HG03039 (cell line): Measurements from ENCODE around the gene RNF166.

Experiments used
- ATAC-seq: cut with Tn5 transposase; IDR thresholded peaks from one replicate; pipeline ENCODE4 v1.9.1; 2021; ENCODE audit warnings: mild to moderate bottlenecking, moderate library complexity; ENCODE audit not compliant: unreplicated experiment

Gene RNF166

DNA sequence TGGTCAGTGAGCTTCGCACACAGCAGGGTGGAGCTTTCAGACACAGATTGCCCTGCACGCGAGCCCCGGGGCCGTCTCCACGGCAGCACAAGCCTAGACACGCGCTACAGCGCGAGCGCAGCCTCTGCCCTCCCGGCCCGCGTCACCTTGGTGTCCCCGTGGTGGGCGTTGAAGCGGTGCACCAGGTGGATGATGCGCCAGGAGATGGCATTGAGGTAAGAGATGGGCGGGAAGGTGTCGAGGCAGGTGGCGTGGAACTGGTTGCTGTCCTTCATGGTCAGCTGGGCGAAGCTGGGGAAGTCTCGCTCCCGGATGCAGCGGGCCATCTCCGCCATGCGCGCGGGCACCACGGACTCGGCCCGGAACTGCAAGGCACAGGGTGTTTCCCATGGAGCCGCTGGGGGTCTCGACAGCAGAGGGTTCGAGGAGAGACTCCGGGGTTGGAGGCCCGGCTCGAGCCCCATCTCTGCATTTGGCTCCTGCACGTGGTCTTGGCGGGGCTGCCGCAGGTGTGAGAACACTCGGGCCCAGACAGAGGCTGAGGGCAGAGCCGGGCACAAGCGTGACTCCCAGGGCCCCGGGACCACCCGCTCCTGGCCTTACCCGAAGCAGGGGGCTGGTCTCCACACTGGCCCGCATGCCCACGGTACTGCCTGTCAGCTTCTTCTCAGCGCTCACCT lies 51.0 kb downstream of the RNF166 start:
- no peak for ATAC-seq

DNA sequence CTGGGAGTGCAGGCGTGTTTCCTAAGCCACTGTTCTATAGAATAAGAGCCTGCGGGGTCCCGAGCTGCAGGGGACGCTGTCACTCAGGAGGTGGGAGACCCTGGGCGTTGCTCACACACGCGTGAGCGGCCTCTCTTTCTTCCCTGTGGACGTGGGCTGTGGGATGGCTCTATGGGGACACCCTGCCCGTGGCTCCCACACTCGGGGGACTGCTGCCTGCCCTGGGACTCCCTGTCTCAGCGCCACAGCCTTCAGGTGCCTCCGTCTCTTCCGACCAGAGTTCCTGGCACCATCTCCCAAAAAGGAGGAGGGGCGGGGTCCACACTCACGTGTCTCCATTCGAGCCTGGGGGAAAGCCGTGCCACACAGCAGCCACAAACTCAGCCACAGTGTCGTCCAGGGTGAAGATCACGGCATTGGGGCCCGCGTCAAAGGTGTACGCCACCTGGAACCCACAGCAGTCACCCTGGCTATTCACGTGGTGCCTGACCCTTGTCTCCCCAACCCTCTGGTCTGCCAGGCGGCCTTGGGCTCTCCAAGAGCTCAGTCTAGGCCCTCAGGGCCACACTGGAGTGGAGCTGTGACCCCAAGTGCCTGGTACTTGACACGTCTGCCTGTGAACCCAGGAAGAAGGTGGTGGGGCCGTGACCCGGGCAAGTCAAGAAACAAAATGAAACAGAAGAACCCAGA lies 51.7 kb downstream of the RNF166 start:
- no peak for ATAC-seq

DNA sequence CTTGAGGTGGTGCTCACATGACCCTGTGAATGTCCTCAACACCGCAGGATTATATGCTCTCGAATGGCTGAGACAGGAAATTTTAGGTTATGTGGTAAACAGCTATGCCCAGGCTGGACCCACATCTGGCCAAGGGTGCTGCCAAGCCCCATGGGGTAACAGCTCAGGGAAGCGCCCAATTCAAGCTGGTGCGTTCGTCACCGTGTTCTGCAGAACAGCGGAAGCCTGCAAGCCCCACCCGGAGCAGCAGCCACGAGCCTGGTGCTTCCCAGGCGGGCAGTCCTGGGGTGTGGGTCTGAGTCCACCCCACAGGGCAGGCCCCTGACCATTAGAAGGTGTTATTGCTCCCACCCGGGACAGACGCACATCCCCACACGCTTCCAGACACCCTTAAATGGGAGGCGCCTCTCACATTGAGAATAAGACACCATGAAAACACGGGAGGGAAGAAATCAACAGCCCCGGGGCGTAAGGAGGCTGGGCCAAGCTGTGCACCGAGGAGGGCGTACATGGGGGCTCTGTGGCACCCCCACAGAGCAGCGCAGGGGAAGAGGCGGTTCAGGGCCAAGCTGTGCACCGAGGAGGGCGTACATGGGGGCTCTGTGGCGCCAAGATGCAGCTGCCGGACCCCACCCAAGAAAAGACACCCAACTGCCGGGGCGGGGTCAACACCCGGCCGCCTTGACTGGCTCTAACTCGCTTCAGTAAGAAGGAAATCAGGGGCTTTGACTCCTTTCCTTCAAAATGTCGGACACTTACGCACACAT lies 52.4 kb downstream of the RNF166 start:
- no peak for ATAC-seq

DNA sequence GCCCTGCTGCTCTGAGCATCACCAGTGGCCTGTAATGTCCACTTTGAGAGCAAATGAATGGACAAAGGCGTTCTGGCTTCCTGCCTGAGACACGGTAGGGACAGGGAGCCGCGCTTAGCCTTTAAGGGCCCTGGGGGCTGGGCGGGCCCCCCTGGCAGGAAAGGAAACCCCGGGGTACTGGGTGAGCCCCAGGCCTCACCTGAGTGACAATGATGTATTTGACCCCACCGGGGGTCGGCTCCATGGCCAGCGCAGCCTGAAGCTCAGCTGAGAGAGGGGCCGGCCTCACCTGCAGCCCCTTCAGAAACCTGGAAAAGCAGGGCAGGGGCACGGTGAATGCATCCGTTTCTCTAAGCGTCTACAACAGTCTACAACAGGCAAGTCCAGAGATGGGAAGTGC lies 53.1 kb downstream of the RNF166 start:
- ATAC-seq: no peak

DNA sequence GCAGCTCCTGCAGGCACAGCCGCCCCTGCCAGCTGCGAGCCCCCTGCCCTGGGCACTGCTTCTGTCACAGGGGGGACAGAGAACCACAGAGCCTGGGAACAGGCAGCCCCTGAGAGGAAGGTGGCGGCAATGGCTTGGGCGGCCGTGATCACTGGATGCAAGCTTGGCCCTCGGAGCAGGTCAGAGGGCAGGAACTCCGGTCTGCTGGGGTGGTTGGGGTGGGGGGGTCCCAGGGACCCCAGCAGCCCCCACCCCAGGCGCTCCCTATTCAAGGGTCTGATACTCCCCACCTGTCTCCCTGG lies 53.5 kb downstream of the RNF166 start:
- no peak for ATAC-seq

DNA sequence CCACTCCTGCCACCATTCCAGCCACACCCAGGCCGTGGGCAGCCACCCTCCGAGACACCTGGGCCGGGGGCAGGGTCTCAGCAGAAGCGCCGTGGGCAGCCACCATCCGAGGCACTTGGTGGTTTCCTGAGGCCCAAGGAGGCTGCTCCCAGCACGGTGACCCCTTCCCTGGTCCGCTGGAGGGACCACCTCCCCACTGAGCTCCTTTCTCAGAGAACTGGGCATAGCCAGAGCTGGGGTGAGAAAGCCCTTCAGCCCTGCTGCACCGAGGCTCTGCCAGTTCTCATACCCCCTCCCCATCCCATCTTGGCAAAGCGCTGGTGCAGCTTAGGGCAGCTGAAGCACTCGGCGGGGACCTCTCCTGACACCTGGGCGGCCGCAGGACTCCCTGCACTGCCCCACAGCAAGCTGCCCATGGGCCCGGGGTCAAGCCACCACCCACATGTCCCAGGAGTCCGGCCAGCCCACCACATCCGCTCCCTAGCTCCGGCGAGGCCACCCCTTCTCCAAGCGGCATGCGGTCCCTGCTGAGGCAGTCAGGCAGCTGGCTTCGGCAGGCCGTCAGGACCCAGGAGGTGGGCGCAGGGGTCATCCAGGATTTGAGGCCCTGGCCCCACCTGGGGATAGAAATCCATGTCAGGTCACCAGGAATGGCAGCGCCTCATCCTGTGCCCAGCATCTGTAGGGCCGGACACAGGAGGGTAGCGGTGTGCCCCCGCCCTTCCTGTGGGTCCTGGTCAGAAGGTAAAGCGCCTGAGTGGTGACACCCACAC lies 54.0 kb downstream of the RNF166 start:
- no peak for ATAC-seq

DNA sequence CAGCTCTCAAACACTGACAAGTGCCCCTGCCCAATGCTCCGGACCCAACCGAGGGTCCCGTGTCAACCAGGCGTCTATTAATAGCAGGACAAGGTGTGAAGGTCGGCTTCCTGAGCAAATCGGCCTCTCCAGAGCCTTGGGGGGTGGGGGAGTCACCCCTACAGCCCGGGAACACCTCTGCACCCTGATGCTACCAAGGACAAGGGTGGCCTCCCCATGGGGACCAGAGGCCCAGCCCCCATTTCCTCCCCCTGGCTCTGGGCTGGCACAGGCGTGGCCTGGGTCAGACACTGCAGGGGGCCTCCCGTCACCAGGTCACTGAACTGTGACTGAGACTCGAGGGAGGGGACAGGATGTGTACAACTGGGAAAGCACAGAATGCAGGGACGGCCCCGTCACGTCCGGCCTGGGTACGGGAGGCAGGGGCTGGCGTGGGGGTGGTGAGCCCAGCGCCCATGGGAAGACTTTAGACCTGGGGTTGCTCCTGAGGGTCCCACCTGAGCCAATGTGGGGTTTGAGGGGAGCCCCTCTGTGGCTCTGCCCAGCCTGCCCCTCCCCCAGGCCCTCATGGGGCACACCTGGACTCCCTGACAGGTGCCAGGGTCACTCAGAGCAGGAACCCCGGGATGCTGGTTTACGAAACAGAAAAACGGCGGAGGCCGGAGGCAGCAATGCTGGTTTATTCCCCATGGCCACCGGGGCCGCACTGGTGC lies 54.8 kb downstream of the RNF166 start:
- ATAC-seq: peak; percentile 52

DNA sequence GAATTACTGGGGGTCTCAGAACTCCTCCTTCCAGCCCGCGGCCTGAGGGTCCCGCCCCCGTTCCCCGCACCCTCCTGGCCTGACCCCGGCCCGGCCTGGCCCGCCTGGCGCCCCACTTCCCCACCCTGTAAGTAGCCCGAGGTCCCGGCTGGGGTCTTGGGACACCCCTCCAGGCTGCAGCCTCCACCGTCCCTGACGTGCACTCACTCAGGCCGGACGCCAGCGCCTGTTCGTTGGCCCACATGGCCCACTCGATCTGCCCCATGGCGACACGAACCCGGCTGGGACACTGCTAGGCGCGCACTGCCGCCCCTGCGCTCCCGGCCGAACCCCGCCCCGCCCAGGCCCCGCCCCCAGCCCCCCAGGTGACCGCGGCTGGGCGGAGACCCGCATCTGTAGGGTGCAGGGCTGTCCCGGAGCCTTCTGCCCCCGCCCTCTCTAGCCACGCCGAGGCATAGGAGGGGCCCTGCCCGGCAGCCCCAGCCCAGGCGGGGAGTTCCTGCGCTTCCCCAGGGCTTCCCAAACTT lies 55.4 kb downstream of the RNF166 start, which contains the start of gene CYBA:
Gene CYBA, minus strand, starts transcription at position 305 of the 527 bp plus-strand sequence. Its CDS starts 40 bp downstream, at position 265.
- peak; percentile 68 for ATAC-seq

DNA sequence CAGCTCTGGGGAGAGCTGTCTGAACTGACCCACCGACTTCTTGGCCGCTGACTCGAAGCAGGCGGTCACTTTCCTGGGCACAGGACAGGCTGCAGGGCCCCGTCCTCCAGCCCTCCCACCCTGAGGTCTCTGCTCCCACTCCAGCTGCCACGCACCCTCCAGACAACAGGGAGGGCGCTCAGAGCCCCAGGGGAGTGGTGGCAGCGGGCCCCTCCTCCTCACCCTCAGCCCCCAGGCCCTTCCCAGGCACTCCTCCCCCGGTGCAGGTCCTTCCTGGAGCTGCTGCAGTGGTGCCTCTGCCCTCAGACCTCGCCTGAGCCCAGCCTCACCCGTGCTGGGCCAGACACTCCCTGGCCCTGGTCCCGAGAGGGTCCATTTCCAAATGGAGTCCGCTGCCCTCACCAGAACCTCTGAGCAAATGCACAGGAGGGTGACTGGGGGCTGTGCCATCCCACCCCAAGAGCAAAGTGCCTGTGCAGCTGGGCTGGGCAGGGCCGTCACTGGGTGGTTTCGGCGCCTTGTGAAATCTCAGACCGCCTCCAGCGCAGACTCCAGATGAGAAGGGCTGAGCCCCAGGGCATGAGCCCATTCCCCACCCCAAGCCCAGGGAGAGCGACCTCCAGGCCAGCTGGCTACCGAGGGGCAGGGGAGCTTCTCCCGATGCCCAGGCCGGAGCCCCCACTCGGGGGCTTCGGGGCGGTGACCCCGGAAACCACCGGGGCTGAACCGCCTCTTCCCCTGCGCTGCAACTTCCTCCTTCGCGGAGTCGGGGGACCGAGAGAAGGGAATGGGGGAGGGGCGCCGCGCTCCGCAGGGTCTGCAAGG lies 56.1 kb downstream of the RNF166 start:
- peak; percentile 5 for ATAC-seq

DNA sequence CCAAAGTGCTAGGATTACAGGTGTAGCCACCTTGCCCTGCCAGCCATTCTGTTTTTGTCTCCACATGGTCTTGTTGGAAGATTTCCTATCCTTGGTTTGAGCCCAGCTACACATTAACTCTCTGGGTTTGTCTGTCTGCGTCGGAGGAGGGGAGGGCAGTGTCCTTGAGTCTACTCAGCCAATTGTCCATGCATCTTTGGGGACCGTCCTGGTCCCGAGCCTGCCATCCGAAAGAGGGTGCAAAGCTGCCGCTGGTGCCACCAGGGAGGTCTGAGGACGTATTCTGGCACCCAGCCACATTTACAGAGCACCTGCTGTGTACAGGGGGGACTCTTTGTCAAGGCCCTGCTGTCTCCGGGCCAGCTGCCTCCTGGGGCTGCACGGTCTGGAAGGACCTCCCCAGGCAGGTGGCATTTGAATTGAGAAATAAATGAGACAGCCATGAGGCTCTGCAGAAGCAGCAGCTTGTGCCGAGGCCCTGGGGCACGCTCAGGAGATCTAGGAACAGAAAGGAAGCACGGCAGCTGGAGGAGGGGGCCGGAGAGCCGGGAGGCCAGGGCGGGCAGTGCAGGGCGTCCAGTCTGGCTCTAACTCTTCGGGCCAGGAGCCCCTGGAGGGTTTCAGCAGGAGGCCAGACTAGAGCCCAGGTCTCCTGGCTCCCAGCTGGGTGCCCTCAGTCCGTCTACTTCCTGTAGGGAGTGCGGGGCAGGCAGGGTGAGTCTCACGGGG lies 56.8 kb downstream of the RNF166 start:
- ATAC-seq: no peak

DNA sequence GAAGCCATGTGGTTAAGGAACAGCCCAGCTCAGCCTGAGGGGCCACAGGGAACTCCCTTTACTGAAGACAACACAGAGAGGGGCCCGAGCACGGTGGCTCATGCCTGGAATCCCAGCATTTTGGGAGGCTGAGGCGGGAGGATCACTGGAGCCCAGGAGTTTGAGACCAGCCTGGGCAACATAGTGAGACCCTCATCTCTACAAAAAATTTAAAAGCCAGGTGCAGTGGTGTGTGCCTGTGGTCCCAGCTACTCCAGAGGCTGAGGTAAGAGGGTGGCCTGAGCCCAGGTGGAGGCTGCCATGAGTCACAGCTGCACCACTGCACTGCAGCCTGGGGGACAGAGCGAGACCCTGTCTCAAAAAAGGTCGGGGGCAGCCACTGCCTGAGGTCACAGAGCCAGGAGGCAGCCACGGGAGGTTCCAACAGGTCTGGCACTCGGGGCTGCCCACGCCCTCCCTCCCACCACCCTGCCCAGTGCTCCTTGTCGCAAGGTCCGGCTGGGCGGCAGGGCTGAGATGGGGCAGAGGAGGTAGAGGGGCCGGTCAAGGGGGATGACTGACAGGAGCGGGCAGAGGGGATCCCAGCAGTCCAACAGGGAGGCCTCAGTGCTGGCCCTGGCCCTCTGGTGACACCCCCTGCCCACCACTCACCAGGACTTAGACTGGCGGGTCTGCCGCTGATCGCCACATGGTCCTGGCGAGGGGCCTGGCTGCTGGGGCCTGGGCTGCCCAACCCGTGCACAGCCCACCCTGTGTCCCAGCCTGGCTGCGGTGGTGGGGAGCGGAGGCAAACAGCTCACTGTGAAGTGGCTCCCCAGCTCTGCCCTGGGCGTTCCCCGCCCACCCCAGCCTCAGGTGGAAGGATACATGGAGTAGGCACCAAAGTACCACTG lies 58.8 kb downstream of the RNF166 start:
- ATAC-seq: no peak
